Fibroblast of lung (primary cell): ENCODE measurements around the gene SH2D1B.

ENCODE experiments used
- EZH2 ChIP-seq: IDR thresholded peaks from 2 replicates; pipeline ENCODE4 v1.5.1; 2012; ENCODE audit warnings: low read length, control low read depth, mild to moderate bottlenecking; ENCODE audit errors: missing control alignments
- TF ChIP-seq, protein P1 (sequence below), 2 donors: IDR thresholded peaks in 1 of 2; conservative IDR thresholded peaks in 1 of 2; 1 replicate in 1 of 2; 2 replicates in 1 of 2; pipeline ENCODE4 v1.5.1; 2011 to 2012; ENCODE audit warnings: low read length in 2 of 2, control low read depth in 1 of 2, inconsistent platforms in 1 of 2, low read depth in 1 of 2, mild to moderate bottlenecking in 1 of 2

GRCh38 chr1:162405800-162406199, 6.1 kb downstream of the SH2D1B start:
- TF ChIP-seq, protein P1, sequence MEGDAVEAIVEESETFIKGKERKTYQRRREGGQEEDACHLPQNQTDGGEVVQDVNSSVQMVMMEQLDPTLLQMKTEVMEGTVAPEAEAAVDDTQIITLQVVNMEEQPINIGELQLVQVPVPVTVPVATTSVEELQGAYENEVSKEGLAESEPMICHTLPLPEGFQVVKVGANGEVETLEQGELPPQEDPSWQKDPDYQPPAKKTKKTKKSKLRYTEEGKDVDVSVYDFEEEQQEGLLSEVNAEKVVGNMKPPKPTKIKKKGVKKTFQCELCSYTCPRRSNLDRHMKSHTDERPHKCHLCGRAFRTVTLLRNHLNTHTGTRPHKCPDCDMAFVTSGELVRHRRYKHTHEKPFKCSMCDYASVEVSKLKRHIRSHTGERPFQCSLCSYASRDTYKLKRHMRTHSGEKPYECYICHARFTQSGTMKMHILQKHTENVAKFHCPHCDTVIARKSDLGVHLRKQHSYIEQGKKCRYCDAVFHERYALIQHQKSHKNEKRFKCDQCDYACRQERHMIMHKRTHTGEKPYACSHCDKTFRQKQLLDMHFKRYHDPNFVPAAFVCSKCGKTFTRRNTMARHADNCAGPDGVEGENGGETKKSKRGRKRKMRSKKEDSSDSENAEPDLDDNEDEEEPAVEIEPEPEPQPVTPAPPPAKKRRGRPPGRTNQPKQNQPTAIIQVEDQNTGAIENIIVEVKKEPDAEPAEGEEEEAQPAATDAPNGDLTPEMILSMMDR (conservative IDR thresholded peaks at IDR 0.05 in 1 of 2, IDR thresholded peaks at IDR 0.05 in 1 of 2; ENCODE audit: low read depth in 1 of 2, low read length in 2 of 2), result no peak
- no peak for TF ChIP-seq EZH2
